A549 treated with CpdA at 1 μM for 4 hours (cell line): ENCODE measurements around the gene DPPA2. TPM values are rescaled to one million over a fixed set of nuclear protein-coding genes. Genes with fewer than 3 reads are reported as not detected.

Experiments used
- total RNA-seq: library from RNA; stranded (reverse); fragments of 200-300 nt; extraction: Qiagen RNA extraction; gene quantifications from 5 replicates; pipeline ENCODE4 v1.2.3, GENCODE V29; 2022; ENCODE audit warnings: low read depth

DPPA2 gene
- not detected in 5 replicates for total RNA-seq

GRCh38 chr3:109316162-109316730, at the start of gene DPPA2:
Gene DPPA2 (minus strand): TSS chr3:109316517. CDS start chr3:109314542, 1,975 bp downstream.

GRCh38 chr3:109337393-109337792, 21.1 kb upstream of the DPPA2 start, which contains the start of gene DPPA4:
Gene DPPA4 (minus strand): TSS chr3:109337546. CDS start chr3:109337517, 29 bp downstream.

Other genes with a start within 250 kb of the DPPA2 start
- not detected in 5 replicates for gene MORC1, start 198.4 kb downstream of the DPPA2 start, total RNA-seq
- not detected in 5 replicates for gene C3orf85, start 179.8 kb downstream of the DPPA2 start, total RNA-seq
- not detected in 5 replicates for gene DPPA4, start 21.0 kb upstream of the DPPA2 start, total RNA-seq